NAMALWA (cell line): ENCODE results near the gene N4BP2L2.

ENCODE experiments used
- DNase-seq: peaks from one replicate; pipeline ENCODE4 v3.0.0-alpha.2; 2015; ENCODE audit warnings: low spot score

N4BP2L2 gene

GRCh38 chr13:32530841-32531253, 7.7 kb downstream of the N4BP2L2 start:
- peak; percentile 16 for DNase-seq

GRCh38 chr13:32528358-32528757, 10.2 kb downstream of the N4BP2L2 start:
- no peak for DNase-seq

GRCh38 chr13:32527151-32527550, 11.4 kb downstream of the N4BP2L2 start:
- no peak for DNase-seq

- no peak for DNase-seq
Observed at GRCh38 chr13:32525766-32526165, 12.8 kb downstream of the N4BP2L2 start.

- DNase-seq = no peak
Observed at GRCh38 chr13:32515246-32515645, 23.3 kb downstream of the N4BP2L2 start.

GRCh38 chr13:32511482-32511881, 27.1 kb downstream of the N4BP2L2 start:
- no peak for DNase-seq

GRCh38 chr13:32504876-32505275, 33.7 kb downstream of the N4BP2L2 start:
- no peak for DNase-seq

GRCh38 chr13:32504263-32504662, 34.3 kb downstream of the N4BP2L2 start:
- DNase-seq = no peak

GRCh38 chr13:32503727-32504126, 34.9 kb downstream of the N4BP2L2 start:
- no peak for DNase-seq

- DNase-seq = no peak
Observed at GRCh38 chr13:32501064-32501463, 37.5 kb downstream of the N4BP2L2 start.

GRCh38 chr13:32499538-32500210, 38.9 kb downstream of the N4BP2L2 start:
- no peak for DNase-seq

GRCh38 chr13:32497589-32497988, 41.0 kb downstream of the N4BP2L2 start:
- DNase-seq = no peak

GRCh38 chr13:32496599-32497160, 41.9 kb downstream of the N4BP2L2 start:
- no peak for DNase-seq

GRCh38 chr13:32495841-32496240, 42.8 kb downstream of the N4BP2L2 start:
- DNase-seq = no peak

- DNase-seq = no peak
Observed at GRCh38 chr13:32495429-32495828, 43.2 kb downstream of the N4BP2L2 start.

- DNase-seq = no peak
Observed at GRCh38 chr13:32491028-32491427, 47.6 kb downstream of the N4BP2L2 start.

- DNase-seq = no peak
Observed at GRCh38 chr13:32476892-32477291, 61.7 kb downstream of the N4BP2L2 start.

- DNase-seq = no peak
Observed at GRCh38 chr13:32476021-32476731, 62.4 kb downstream of the N4BP2L2 start.

GRCh38 chr13:32474999-32475792, 63.4 kb downstream of the N4BP2L2 start:
- no peak for DNase-seq

GRCh38 chr13:32473650-32474049, 64.9 kb downstream of the N4BP2L2 start:
- no peak for DNase-seq

GRCh38 chr13:32472194-32472621, 66.4 kb downstream of the N4BP2L2 start:
- no peak for DNase-seq

GRCh38 chr13:32471187-32471922, 67.2 kb downstream of the N4BP2L2 start:
- DNase-seq = no peak
